NCI-H226 (cell line): Measurements from ENCODE around the gene DHRS12.

Experiments
- DNase-seq: peaks from one replicate; pipeline ENCODE4 v3.0.0-alpha.2; 2015

DHRS12 gene

GRCh38 chr13:51805925-51806324 is 2.0 kb upstream of the DHRS12 start:
- DNase-seq, result no peak

GRCh38 chr13:51805313-51805712 is 1.4 kb upstream of the DHRS12 start:
- no peak for DNase-seq

GRCh38 chr13:51804295-51805172 is 571 bp upstream of the DHRS12 start:
- DNase-seq, result no peak

- DNase-seq, result no peak
Observed at GRCh38 chr13:51802631-51803418, 1.1 kb downstream of the DHRS12 start.

- no peak for DNase-seq
Observed at GRCh38 chr13:51801631-51802099, 2.3 kb downstream of the DHRS12 start.

GRCh38 chr13:51800486-51800885 is 3.5 kb downstream of the DHRS12 start:
- DNase-seq, result no peak

GRCh38 chr13:51799261-51799660 is 4.7 kb downstream of the DHRS12 start:
- no peak for DNase-seq

GRCh38 chr13:51797664-51798488 is 6.1 kb downstream of the DHRS12 start:
- DNase-seq, result peak; percentile 52

GRCh38 chr13:51796546-51796945 is 7.4 kb downstream of the DHRS12 start:
- DNase-seq, result no peak

GRCh38 chr13:51795419-51795818 is 8.5 kb downstream of the DHRS12 start:
- DNase-seq, result no peak

GRCh38 chr13:51794964-51795363 is 9.0 kb downstream of the DHRS12 start:
- DNase-seq, result no peak

GRCh38 chr13:51793570-51794271 is 10.2 kb downstream of the DHRS12 start:
- DNase-seq, result peak; percentile 56

- no peak for DNase-seq
Observed at GRCh38 chr13:51786425-51787265, 17.3 kb downstream of the DHRS12 start.

GRCh38 chr13:51785712-51786424 is 18.1 kb downstream of the DHRS12 start:
- no peak for DNase-seq

GRCh38 chr13:51784097-51784496 is 19.9 kb downstream of the DHRS12 start:
- no peak for DNase-seq

- no peak for DNase-seq
Observed at GRCh38 chr13:51783428-51784094, 20.4 kb downstream of the DHRS12 start.

GRCh38 chr13:51782026-51782710 is 21.8 kb downstream of the DHRS12 start:
- DNase-seq, result no peak

GRCh38 chr13:51781246-51782022 is 22.5 kb downstream of the DHRS12 start:
- DNase-seq, result no peak

- DNase-seq, result no peak
Observed at GRCh38 chr13:51780099-51780498, 23.9 kb downstream of the DHRS12 start.
